ENCODE data around the gene UBC.

UBC gene

DNA sequence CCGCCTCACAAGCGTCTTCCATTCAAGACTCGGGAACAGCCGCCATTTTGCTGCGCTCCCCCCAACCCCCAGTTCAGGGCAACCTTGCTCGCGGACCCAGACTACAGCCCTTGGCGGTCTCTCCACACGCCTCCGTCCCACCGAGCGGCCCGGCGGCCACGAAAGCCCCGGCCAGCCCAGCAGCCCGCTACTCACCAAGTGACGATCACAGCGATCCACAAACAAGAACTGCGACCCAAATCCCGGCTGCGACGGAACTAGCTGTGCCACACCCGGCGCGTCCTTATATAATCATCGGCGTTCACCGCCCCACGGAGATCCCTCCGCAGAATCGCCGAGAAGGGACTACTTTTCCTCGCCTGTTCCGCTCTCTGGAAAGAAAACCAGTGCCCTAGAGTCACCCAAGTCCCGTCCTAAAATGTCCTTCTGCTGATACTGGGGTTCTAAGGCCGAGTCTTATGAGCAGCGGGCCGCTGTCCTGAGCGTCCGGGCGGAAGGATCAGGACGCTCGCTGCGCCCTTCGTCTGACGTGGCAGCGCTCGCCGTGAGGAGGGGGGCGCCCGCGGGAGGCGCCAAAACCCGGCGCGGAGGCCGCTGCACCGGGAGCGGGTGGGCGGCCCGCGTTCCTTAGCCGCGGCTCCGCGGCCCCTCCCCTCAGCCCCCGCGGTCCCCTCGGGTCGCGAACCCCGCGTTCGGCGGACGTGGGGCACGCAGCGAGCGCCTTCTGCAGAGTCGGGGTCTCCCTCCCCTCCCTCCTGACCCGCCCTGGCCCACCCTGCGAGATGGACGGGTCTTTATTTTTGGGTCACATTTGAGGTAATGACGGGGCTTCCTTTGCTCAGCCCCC, at the start of gene UBC (continued):
- TF ChIP-seq, protein P1, sequence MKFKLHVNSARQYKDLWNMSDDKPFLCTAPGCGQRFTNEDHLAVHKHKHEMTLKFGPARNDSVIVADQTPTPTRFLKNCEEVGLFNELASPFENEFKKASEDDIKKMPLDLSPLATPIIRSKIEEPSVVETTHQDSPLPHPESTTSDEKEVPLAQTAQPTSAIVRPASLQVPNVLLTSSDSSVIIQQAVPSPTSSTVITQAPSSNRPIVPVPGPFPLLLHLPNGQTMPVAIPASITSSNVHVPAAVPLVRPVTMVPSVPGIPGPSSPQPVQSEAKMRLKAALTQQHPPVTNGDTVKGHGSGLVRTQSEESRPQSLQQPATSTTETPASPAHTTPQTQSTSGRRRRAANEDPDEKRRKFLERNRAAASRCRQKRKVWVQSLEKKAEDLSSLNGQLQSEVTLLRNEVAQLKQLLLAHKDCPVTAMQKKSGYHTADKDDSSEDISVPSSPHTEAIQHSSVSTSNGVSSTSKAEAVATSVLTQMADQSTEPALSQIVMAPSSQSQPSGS (tag by site-specific recombination; IDR thresholded peaks at IDR 0.05; ENCODE audit: low read depth) = peak; percentile 86
- TF ChIP-seq ZBTB7A (tag by site-specific recombination; IDR thresholded peaks at IDR 0.05; ENCODE audit: low read depth) (peak; percentile 100), ZNF792 (tag by site-specific recombination; IDR thresholded peaks at IDR 0.05) (no peak), SP3 (tag by site-specific recombination; IDR thresholded peaks at IDR 0.05) (peak; percentile 99), ZNF311 (tag by site-specific recombination; IDR thresholded peaks at IDR 0.05; ENCODE audit: borderline replicate concordance) (no peak), ZIC2 (tag by site-specific recombination; IDR thresholded peaks at IDR 0.05) (peak; percentile 90), BCL11B (tag by site-specific recombination; IDR thresholded peaks at IDR 0.05; ENCODE audit: low read depth) (no peak), GLIS1 (tag by site-specific recombination; IDR thresholded peaks at IDR 0.05) (peak; percentile 71), ZFHX2 (tag by site-specific recombination; conservative IDR thresholded peaks at IDR 0.05) (peak; percentile 80), RBAK (tag by site-specific recombination; IDR thresholded peaks at IDR 0.05) (0 out of 2 replicates have a peak, but pooled peaks have one; percentile 40), ZNF510 (tag by site-specific recombination; IDR thresholded peaks at IDR 0.05; ENCODE audit: insufficient replicate concordance) (peak; percentile 23), ZBTB8A (tag by site-specific recombination; IDR thresholded peaks at IDR 0.05) (peak; percentile 92), ZNF837 (tag by site-specific recombination; IDR thresholded peaks at IDR 0.05) (no peak), ZNF548 (tag by site-specific recombination; IDR thresholded peaks at IDR 0.05) (0 out of 2 replicates have a peak, but pooled peaks have one; percentile 4), TCF7L2 (IDR thresholded peaks at IDR 0.05; ENCODE audit: borderline replicate concordance, low read depth, low read length) (no peak)
- TF ChIP-seq, protein P2, sequence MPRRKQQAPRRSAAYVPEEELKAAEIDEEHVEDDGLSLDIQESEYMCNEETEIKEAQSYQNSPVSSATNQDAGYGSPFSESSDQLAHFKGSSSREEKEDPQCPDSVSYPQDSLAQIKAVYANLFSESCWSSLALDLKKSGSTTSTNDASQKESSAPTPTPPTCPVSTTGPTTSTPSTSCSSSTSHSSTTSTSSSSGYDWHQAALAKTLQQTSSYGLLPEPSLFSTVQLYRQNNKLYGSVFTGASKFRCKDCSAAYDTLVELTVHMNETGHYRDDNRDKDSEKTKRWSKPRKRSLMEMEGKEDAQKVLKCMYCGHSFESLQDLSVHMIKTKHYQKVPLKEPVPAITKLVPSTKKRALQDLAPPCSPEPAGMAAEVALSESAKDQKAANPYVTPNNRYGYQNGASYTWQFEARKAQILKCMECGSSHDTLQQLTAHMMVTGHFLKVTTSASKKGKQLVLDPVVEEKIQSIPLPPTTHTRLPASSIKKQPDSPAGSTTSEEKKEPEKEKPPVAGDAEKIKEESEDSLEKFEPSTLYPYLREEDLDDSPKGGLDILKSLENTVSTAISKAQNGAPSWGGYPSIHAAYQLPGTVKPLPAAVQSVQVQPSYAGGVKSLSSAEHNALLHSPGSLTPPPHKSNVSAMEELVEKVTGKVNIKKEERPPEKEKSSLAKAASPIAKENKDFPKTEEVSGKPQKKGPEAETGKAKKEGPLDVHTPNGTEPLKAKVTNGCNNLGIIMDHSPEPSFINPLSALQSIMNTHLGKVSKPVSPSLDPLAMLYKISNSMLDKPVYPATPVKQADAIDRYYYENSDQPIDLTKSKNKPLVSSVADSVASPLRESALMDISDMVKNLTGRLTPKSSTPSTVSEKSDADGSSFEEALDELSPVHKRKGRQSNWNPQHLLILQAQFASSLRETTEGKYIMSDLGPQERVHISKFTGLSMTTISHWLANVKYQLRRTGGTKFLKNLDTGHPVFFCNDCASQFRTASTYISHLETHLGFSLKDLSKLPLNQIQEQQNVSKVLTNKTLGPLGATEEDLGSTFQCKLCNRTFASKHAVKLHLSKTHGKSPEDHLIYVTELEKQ (tag by site-specific recombination; IDR thresholded peaks at IDR 0.05; ENCODE audit: borderline replicate concordance) = peak; percentile 97
- TF ChIP-seq, protein P3, sequence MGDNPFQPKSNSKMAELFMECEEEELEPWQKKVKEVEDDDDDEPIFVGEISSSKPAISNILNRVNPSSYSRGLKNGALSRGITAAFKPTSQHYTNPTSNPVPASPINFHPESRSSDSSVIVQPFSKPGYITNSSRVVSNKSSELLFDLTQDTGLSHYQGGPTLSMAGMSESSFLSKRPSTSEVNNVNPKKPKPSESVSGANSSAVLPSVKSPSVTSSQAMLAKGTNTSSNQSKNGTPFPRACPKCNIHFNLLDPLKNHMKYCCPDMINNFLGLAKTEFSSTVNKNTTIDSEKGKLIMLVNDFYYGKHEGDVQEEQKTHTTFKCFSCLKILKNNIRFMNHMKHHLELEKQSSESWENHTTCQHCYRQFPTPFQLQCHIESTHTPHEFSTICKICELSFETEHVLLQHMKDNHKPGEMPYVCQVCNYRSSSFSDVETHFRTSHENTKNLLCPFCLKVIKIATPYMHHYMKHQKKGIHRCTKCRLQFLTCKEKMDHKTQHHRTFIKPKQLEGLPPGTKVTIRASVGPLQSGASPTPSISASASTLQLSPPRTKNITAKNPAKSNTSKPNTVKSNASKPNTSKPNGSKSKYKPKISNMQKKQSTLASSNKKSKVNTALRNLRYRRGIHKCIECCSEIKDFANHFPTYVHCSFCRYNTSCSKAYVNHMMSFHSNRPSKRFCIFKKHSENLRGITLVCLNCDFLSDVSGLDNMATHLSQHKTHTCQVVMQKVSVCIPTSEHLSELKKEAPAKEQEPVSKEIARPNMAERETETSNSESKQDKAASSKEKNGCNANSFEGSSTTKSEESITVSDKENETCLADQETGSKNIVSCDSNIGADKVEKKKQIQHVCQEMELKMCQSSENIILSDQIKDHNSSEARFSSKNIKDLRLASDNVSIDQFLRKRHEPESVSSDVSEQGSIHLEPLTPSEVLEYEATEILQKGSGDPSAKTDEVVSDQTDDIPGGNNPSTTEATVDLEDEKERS (tag by site-specific recombination; IDR thresholded peaks at IDR 0.05) = peak; percentile 65; the same call in 1 of the 2 replicates
- TF ChIP-seq, protein P4, sequence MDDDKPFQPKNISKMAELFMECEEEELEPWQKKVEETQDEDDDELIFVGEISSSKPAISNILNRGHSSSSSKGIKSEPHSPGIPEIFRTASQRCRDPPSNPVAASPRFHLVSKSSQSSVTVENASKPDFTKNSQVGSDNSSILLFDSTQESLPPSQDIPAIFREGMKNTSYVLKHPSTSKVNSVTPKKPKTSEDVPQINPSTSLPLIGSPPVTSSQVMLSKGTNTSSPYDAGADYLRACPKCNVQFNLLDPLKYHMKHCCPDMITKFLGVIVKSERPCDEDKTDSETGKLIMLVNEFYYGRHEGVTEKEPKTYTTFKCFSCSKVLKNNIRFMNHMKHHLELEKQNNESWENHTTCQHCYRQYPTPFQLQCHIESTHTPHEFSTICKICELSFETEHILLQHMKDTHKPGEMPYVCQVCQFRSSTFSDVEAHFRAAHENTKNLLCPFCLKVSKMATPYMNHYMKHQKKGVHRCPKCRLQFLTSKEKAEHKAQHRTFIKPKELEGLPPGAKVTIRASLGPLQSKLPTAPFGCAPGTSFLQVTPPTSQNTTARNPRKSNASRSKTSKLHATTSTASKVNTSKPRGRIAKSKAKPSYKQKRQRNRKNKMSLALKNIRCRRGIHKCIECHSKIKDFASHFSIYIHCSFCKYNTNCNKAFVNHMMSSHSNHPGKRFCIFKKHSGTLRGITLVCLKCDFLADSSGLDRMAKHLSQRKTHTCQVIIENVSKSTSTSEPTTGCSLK (tag by site-specific recombination; IDR thresholded peaks at IDR 0.05) = no peak
- TF ChIP-seq, protein P5, sequence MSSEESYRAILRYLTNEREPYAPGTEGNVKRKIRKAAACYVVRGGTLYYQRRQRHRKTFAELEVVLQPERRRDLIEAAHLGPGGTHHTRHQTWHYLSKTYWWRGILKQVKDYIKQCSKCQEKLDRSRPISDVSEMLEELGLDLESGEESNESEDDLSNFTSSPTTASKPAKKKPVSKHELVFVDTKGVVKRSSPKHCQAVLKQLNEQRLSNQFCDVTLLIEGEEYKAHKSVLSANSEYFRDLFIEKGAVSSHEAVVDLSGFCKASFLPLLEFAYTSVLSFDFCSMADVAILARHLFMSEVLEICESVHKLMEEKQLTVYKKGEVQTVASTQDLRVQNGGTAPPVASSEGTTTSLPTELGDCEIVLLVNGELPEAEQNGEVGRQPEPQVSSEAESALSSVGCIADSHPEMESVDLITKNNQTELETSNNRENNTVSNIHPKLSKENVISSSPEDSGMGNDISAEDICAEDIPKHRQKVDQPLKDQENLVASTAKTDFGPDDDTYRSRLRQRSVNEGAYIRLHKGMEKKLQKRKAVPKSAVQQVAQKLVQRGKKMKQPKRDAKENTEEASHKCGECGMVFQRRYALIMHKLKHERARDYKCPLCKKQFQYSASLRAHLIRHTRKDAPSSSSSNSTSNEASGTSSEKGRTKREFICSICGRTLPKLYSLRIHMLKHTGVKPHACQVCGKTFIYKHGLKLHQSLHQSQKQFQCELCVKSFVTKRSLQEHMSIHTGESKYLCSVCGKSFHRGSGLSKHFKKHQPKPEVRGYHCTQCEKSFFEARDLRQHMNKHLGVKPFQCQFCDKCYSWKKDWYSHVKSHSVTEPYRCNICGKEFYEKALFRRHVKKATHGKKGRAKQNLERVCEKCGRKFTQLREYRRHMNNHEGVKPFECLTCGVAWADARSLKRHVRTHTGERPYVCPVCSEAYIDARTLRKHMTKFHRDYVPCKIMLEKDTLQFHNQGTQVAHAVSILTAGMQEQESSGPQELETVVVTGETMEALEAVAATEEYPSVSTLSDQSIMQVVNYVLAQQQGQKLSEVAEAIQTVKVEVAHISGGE (tag by site-specific recombination; conservative IDR thresholded peaks at IDR 0.05; ENCODE audit: low read depth) = peak; percentile 78
- TF ChIP-seq, protein P6, sequence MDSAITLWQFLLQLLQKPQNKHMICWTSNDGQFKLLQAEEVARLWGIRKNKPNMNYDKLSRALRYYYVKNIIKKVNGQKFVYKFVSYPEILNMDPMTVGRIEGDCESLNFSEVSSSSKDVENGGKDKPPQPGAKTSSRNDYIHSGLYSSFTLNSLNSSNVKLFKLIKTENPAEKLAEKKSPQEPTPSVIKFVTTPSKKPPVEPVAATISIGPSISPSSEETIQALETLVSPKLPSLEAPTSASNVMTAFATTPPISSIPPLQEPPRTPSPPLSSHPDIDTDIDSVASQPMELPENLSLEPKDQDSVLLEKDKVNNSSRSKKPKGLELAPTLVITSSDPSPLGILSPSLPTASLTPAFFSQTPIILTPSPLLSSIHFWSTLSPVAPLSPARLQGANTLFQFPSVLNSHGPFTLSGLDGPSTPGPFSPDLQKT (IDR thresholded peaks at IDR 0.05; ENCODE audit: borderline replicate concordance, low read depth, low read length) = no peak
- TF ChIP-seq, protein P7, sequence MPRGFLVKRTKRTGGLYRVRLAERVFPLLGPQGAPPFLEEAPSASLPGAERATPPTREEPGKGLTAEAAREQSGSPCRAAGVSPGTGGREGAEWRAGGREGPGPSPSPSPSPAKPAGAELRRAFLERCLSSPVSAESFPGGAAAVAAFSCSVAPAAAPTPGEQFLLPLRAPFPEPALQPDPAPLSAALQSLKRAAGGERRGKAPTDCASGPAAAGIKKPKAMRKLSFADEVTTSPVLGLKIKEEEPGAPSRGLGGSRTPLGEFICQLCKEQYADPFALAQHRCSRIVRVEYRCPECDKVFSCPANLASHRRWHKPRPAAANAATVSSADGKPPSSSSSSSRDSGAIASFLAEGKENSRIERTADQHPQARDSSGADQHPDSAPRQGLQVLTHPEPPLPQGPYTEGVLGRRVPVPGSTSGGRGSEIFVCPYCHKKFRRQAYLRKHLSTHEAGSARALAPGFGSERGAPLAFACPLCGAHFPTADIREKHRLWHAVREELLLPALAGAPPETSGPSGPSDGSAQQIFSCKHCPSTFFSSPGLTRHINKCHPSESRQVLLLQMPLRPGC (tag by site-specific recombination; IDR thresholded peaks at IDR 0.05) = peak; percentile 99

All from HEK293 (cell line).